Measurements from ENCODE around the gene ZNF692. TPM values are rescaled to one million over a fixed set of nuclear protein-coding genes. Genes with fewer than 3 reads are reported as not detected.

ZNF692 gene
- total and polyA plus RNA-seq, 4 donors = 7.8 to 16.3 (median 10.4) TPM

DNA sequence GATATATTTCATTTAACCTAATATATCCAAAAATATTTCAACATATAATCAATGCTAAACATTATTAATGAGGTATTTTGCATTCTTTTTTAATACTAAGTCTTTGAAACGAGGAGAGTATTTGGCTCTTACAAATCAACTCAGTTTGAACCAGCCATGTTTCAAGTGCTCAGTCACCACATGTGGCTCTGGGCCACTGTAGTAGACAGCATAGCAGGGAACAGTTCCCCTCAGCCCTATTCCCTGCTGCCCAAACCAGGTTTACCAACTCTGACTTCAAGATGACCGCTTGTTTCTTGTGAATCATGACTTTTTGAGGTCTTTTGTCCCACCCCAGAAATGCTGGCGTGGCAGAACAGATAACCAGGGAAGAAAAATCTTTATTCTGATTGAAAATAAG lies 15.2 kb downstream of the ZNF692 start:
- Histone ChIP-seq H3K27ac (ENCODE audit: low read depth in 1 of 2, low read length in 2 of 2) (no peak overlapping the region), H3K4me1 (ENCODE audit: control insufficient read depth in 4 of 4, insufficient read depth in 4 of 4, low read length in 3 of 4) (peaks cover 3 to 15% (median 8%) of the 10 kb centered on the region in 4 donors), H3K36me3 (ENCODE audit: control insufficient read depth in 4 of 4, insufficient read depth in 3 of 4, low read depth in 1 of 4, low read length in 3 of 4) (peaks cover 11 to 43% (median 32%) of the 10 kb centered on the region in 4 donors), H3K27me3 (ENCODE audit: control insufficient read depth in 4 of 4, insufficient read depth in 4 of 4, low read length in 3 of 4) (no peaks in the 10 kb centered on the region), H3K9ac (ENCODE audit: low read depth in 1 of 2, low read length in 2 of 2) (no peak overlapping the region), H3K9me3 (ENCODE audit: control insufficient read depth in 4 of 4, low read length in 3 of 4) (no peaks in the 10 kb centered on the region), H3K4me3 (ENCODE audit: low read depth in 1 of 3, low read length in 3 of 3) (no peak overlapping the region)
- WGBS = 80% methylated on average over 3 of the region's 3 CpGs
- TF ChIP-seq SP1 (IDR thresholded peaks at IDR 0.05) = no peak
- TF ChIP-seq, protein P1, sequence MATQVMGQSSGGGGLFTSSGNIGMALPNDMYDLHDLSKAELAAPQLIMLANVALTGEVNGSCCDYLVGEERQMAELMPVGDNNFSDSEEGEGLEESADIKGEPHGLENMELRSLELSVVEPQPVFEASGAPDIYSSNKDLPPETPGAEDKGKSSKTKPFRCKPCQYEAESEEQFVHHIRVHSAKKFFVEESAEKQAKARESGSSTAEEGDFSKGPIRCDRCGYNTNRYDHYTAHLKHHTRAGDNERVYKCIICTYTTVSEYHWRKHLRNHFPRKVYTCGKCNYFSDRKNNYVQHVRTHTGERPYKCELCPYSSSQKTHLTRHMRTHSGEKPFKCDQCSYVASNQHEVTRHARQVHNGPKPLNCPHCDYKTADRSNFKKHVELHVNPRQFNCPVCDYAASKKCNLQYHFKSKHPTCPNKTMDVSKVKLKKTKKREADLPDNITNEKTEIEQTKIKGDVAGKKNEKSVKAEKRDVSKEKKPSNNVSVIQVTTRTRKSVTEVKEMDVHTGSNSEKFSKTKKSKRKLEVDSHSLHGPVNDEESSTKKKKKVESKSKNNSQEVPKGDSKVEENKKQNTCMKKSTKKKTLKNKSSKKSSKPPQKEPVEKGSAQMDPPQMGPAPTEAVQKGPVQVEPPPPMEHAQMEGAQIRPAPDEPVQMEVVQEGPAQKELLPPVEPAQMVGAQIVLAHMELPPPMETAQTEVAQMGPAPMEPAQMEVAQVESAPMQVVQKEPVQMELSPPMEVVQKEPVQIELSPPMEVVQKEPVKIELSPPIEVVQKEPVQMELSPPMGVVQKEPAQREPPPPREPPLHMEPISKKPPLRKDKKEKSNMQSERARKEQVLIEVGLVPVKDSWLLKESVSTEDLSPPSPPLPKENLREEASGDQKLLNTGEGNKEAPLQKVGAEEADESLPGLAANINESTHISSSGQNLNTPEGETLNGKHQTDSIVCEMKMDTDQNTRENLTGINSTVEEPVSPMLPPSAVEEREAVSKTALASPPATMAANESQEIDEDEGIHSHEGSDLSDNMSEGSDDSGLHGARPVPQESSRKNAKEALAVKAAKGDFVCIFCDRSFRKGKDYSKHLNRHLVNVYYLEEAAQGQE (IDR thresholded peaks at IDR 0.05) = no peak
- TF ChIP-seq NR2F2 (IDR thresholded peaks at IDR 0.05) = no peak
- no peak for TF ChIP-seq FOXA1 (IDR thresholded peaks at IDR 0.05)
- TF ChIP-seq GABPA (IDR thresholded peaks at IDR 0.05 in 1 of 2, conservative IDR thresholded peaks at IDR 0.05 in 1 of 2) = no peak
- TF ChIP-seq YY1 (IDR thresholded peaks at IDR 0.05) = no peak
- TF ChIP-seq, protein P2, sequence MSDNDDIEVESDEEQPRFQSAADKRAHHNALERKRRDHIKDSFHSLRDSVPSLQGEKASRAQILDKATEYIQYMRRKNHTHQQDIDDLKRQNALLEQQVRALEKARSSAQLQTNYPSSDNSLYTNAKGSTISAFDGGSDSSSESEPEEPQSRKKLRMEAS (IDR thresholded peaks at IDR 0.05) = no peak
- TF ChIP-seq, protein P3, sequence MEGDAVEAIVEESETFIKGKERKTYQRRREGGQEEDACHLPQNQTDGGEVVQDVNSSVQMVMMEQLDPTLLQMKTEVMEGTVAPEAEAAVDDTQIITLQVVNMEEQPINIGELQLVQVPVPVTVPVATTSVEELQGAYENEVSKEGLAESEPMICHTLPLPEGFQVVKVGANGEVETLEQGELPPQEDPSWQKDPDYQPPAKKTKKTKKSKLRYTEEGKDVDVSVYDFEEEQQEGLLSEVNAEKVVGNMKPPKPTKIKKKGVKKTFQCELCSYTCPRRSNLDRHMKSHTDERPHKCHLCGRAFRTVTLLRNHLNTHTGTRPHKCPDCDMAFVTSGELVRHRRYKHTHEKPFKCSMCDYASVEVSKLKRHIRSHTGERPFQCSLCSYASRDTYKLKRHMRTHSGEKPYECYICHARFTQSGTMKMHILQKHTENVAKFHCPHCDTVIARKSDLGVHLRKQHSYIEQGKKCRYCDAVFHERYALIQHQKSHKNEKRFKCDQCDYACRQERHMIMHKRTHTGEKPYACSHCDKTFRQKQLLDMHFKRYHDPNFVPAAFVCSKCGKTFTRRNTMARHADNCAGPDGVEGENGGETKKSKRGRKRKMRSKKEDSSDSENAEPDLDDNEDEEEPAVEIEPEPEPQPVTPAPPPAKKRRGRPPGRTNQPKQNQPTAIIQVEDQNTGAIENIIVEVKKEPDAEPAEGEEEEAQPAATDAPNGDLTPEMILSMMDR (IDR thresholded peaks at IDR 0.05; ENCODE audit: low read depth, low read length, missing input control) = no peak
- no peak for TF ChIP-seq RXRA (IDR thresholded peaks at IDR 0.05)
- no peak for TF ChIP-seq EGR1 (IDR thresholded peaks at IDR 0.05; ENCODE audit: low read depth in 2 of 2)
- no peak for DNase-seq (ENCODE audit: low spot score)

DNA sequence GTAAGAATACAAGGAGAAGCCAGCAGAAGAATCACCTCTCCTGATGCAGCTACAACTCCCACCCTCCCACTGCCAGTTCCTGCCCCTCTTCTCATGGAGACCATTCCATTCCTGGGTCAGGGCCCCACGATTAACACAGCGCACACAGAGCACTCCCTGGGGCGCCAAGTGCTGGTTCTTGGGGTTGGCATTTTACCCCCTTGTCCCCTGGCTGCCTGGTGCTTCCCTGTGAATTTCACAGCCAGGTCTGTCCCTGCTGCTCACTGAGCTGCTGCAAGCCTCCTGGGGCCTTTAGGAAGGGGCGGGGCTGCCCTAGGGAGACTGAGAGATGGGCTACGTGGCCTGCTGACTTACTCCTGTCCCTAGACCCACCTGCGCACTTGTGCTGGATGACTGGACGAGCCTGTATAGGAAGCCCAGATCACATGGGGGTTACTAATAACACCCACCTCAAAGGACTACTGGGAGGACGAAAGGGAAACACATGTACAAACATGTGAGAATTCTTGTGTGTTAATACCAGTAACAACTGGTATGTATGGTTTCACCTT lies 16.0 kb downstream of the ZNF692 start:
- Histone ChIP-seq H3K27ac (ENCODE audit: low read depth in 1 of 2, low read length in 2 of 2) (no peak overlapping the region), H3K36me3 (ENCODE audit: control insufficient read depth in 4 of 4, insufficient read depth in 3 of 4, low read depth in 1 of 4, low read length in 3 of 4) (peaks cover 11 to 34% (median 27%) of the 10 kb centered on the region in 4 donors), H3K27me3 (ENCODE audit: control insufficient read depth in 4 of 4, insufficient read depth in 4 of 4, low read length in 3 of 4) (no peaks in the 10 kb centered on the region), H3K9me3 (ENCODE audit: control insufficient read depth in 4 of 4, low read length in 3 of 4) (no peaks in the 10 kb centered on the region), H3K9ac (ENCODE audit: low read depth in 1 of 2, low read length in 2 of 2) (no peak overlapping the region), H3K4me3 (ENCODE audit: low read depth in 1 of 3, low read length in 3 of 3) (no peak overlapping the region), H3K4me1 (ENCODE audit: control insufficient read depth in 4 of 4, insufficient read depth in 4 of 4, low read length in 3 of 4) (peaks cover 3 to 15% (median 8%) of the 10 kb centered on the region in 4 donors)
- TF ChIP-seq, protein P2 (IDR thresholded peaks at IDR 0.05) = no peak
- TF ChIP-seq, protein P4, sequence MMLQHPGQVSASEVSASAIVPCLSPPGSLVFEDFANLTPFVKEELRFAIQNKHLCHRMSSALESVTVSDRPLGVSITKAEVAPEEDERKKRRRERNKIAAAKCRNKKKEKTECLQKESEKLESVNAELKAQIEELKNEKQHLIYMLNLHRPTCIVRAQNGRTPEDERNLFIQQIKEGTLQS (IDR thresholded peaks at IDR 0.05) = no peak
- TF ChIP-seq EGR1 (IDR thresholded peaks at IDR 0.05; ENCODE audit: low read depth in 2 of 2) (no peak), JUND (IDR thresholded peaks at IDR 0.05) (no peak), FOXA2 (IDR thresholded peaks at IDR 0.05) (no peak), HNF4G (IDR thresholded peaks at IDR 0.05) (no peak), YY1 (IDR thresholded peaks at IDR 0.05) (no peak), SP1 (IDR thresholded peaks at IDR 0.05) (no peak)
- TF ChIP-seq, protein P3 (IDR thresholded peaks at IDR 0.05; ENCODE audit: low read depth, low read length, missing input control) = no peak
- TF ChIP-seq, protein P1 (IDR thresholded peaks at IDR 0.05) = no peak
- no peak for DNase-seq (ENCODE audit: low spot score)
- WGBS = 92% methylated on average over 8 of the region's 8 CpGs
